SK-N-SH (cell line): Measurements from ENCODE around the gene SLC35F1. TPM values are rescaled to one million over a fixed set of nuclear protein-coding genes. Genes with fewer than 3 reads are reported as not detected.

Experiments used
- CTCF ChIA-PET: fragments of 300-600, 350-600 bp; formaldehyde crosslinking; extraction: SDS; loops from one replicate; lab custom pipeline; 2021; lab: Yijun Ruan, JAX
- POLR2A ChIA-PET: fragments of 350-600 bp; sonication (Branson Sonifier 250); formaldehyde crosslinking; extraction: SDS; loops from one replicate; lab custom pipeline; 2020; ENCODE audit warnings: antibody characterized with exemption, inconsistent platforms; lab: Yijun Ruan, JAX
- DNase-seq: peaks from one replicate; pipeline ENCODE4 v3.0.0; 2012
- H2AFZ ChIP-seq: fragments of 200-600 bp; sonication (generic); 2 replicates; pipeline ENCODE4 v1.8.1; 2016; ENCODE audit warnings: antibody characterized with exemption, mild to moderate bottlenecking, low read depth
- H3F3A ChIP-seq: fragments of 200-600 bp; sonication (generic); replicated peaks from 2 replicates; pipeline ENCODE3; 2016; ENCODE audit warnings: antibody characterized with exemption, mild to moderate bottlenecking; ENCODE audit not compliant: insufficient read depth
- H3K27ac ChIP-seq, 2 experiments: fragments of 200-500 bp in 1 of 2; fragments of 200-600 bp in 1 of 2; sonication (Bioruptor generic) in 1 of 2; sonication (generic), shearing (Covaris generic) in 1 of 2; 2 replicates each; pipeline versions ENCODE4 v1.5.1 to v1.6.1; 2014 to 2016; ENCODE audit warnings: low read depth in 2 of 2, inconsistent platforms in 1 of 2, low read length in 1 of 2, mild to moderate bottlenecking in 1 of 2, mixed read lengths in 1 of 2
- H3K27me3 ChIP-seq: fragments of 200-600 bp; sonication (generic), shearing (Covaris generic); 2 replicates; pipeline ENCODE4 v1.6.1; 2016; ENCODE audit warnings: mixed run types; ENCODE audit not compliant: insufficient read depth
- H3K36me3 ChIP-seq, 2 experiments: fragments of 200-500 bp in 1 of 2; fragments of 200-600 bp in 1 of 2; sonication (Bioruptor generic) in 1 of 2; sonication (generic) in 1 of 2; replicated peaks in 1 of 2; 2 replicates each; pipeline versions ENCODE3 to v1.5.1; 2014 to 2016; ENCODE audit warnings: low read length in 1 of 2, mild to moderate bottlenecking in 1 of 2; ENCODE audit not compliant: insufficient read depth in 2 of 2, control insufficient read depth in 1 of 2
- H3K4me1 ChIP-seq, 2 experiments: fragments of 200-500 bp in 1 of 2; fragments of 200-600 bp in 1 of 2; sonication (Bioruptor generic) in 1 of 2; sonication (generic), shearing (Covaris generic) in 1 of 2; 2 replicates each; pipeline versions ENCODE4 v1.5.1 to v1.6.1; 2014 to 2016; ENCODE audit warnings: low read depth in 1 of 2, low read length in 1 of 2, mixed run types in 1 of 2; ENCODE audit not compliant: insufficient read depth in 2 of 2, control insufficient read depth in 1 of 2
- H3K4me2 ChIP-seq: fragments of 200-600 bp; sonication (generic), shearing (Covaris generic); 2 replicates; pipeline ENCODE4 v1.6.1; 2017; ENCODE audit warnings: mixed run types
- H3K4me3 ChIP-seq, 2 experiments: fragments of 200-500 bp in 1 of 2; fragments of 200-600 bp in 1 of 2; sonication (Bioruptor generic) in 1 of 2; sonication (generic), shearing (Covaris generic) in 1 of 2; 2 replicates each; pipeline versions ENCODE4 v1.5.1 to v1.8.1; 2014 to 2016; ENCODE audit warnings: low read depth in 2 of 2, inconsistent platforms in 1 of 2, low read length in 1 of 2, mild to moderate bottlenecking in 1 of 2, mixed read lengths in 1 of 2, moderate library complexity in 1 of 2
- H3K79me2 ChIP-seq: fragments of 200-600 bp; sonication (generic); 2 replicates; pipeline ENCODE4 v1.8.1; 2017; ENCODE audit warnings: mild to moderate bottlenecking; ENCODE audit not compliant: insufficient read depth
- H3K9ac ChIP-seq: fragments of 200-600 bp; sonication (generic); 2 replicates; pipeline ENCODE4 v1.6.1; 2017; ENCODE audit warnings: mixed run types
- H3K9me2 ChIP-seq: fragments of 200-600 bp; sonication (generic); 2 replicates; pipeline ENCODE4 v1.6.1; 2017; ENCODE audit warnings: mixed run types
- H3K9me3 ChIP-seq: fragments of 200-600 bp; sonication (generic); 2 replicates; pipeline ENCODE4 v1.6.1; 2017; ENCODE audit warnings: mixed run types, mild to moderate bottlenecking, moderate library complexity
- H4K20me1 ChIP-seq: fragments of 200-600 bp; sonication (generic); 2 replicates; pipeline ENCODE4 v1.6.1; 2017; ENCODE audit warnings: mild to moderate bottlenecking, mixed run types; ENCODE audit not compliant: insufficient read depth
- EZH2phosphoT487 ChIP-seq: fragments of 200-600 bp; sonication (generic); IDR thresholded peaks from 2 replicates; pipeline ENCODE4 v1.6.1; 2017; ENCODE audit warnings: low read depth, mixed run types, mild to moderate bottlenecking, antibody characterized with exemption, moderate library complexity, borderline replicate concordance
- FOSL2 ChIP-seq: IDR thresholded peaks from 2 replicates; pipeline ENCODE4 v1.4.0; 2012; ENCODE audit warnings: low read depth, mild to moderate bottlenecking, moderate library complexity, borderline replicate concordance
- FOXJ3 ChIP-seq: sonication (generic); formaldehyde crosslinking; IDR thresholded peaks from 2 replicates; pipeline ENCODE4 v1.5.1; 2020; ENCODE audit warnings: mild to moderate bottlenecking, missing genetic modification reagents
- RAD21 ChIP-seq: IDR thresholded peaks from 2 replicates; pipeline ENCODE4 v1.6.1; 2012; ENCODE audit warnings: mild to moderate bottlenecking, low read length
- RXRA ChIP-seq: IDR thresholded peaks from 2 replicates; pipeline ENCODE4 v1.4.0; 2012; ENCODE audit warnings: low read depth, mild to moderate bottlenecking, borderline replicate concordance
- SIN3A ChIP-seq: IDR thresholded peaks from 2 replicates; pipeline ENCODE4 v1.6.1; 2012; ENCODE audit warnings: low read depth, mild to moderate bottlenecking, low read length, moderate library complexity, borderline replicate concordance
- WGBS: methylation state at CpG from one replicate; pipeline ENCODE4 v1.1.6; 2017; ENCODE audit warnings: low lambda C conversion rate; 5-methylcytosine and 5-hydroxymethylcytosine counted together
- polyA plus RNA-seq, 3 experiments: library from polyadenylated mRNA; depleted of rRNA; stranded (reverse); fragments of >200 nt; gene quantifications; 2 replicates each; pipeline ENCODE4 v1.2.3, GENCODE V29; 2012
- TF ChIP-seq, protein P1 (sequence below): IDR thresholded peaks from 2 replicates; pipeline ENCODE4 v1.4.0; 2012; ENCODE audit warnings: low read depth, borderline replicate concordance
- TF ChIP-seq, protein P2 (sequence below): IDR thresholded peaks from 2 replicates; pipeline ENCODE4 v1.6.1; 2012; ENCODE audit warnings: mild to moderate bottlenecking, low read depth, low read length, moderate library complexity
- TF ChIP-seq, protein P3 (sequence below): IDR thresholded peaks from 2 replicates; pipeline ENCODE4 v1.4.0; 2012; ENCODE audit warnings: low read depth, borderline replicate concordance

The SLC35F1 gene
- polyA plus RNA-seq, 1 of the 3 experiments (the other 2 are of a cell fraction): under 0.01 TPM

DNA sequence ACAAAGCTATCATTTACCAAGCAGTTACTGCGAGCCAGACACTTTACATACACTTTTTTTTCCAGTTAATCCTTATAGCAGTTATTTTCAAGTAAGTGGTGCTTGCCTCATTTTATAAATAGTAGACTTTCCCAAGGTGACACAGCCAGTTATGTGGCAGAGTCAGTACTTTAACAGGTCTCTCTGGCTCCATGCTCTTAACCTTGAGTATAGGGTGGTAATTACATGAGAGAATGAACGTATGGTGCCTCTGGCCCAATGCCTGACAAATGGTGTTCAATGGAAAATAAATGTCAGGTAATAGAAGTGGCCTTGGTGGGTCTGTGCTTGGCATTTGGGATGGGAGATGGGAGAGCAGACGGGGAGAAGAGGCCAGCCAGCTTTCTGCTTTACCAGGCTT is 316.3 kb downstream of the SLC35F1 start:
- Histone ChIP-seq H3K9me2 (no peaks in the 10 kb centered on the region), H3K4me3 (no peak overlapping the region), H3K36me3 (no peaks in the 10 kb centered on the region), H3K4me2 (no peak overlapping the region), H3K9me3 (no peaks in the 10 kb centered on the region), H3K4me1 (no peaks in the 10 kb centered on the region), H2AFZ (no peak overlapping the region), H3F3A (no peaks in the 10 kb centered on the region), H3K27me3 (no peaks in the 10 kb centered on the region), H3K27ac (no peak overlapping the region), H3K79me2 (no peaks in the 10 kb centered on the region), H3K9ac (no peak overlapping the region), H4K20me1 (no peaks in the 10 kb centered on the region)
- no peak for TF ChIP-seq SIN3A
- TF ChIP-seq FOSL2: no peak
- TF ChIP-seq, protein P1, sequence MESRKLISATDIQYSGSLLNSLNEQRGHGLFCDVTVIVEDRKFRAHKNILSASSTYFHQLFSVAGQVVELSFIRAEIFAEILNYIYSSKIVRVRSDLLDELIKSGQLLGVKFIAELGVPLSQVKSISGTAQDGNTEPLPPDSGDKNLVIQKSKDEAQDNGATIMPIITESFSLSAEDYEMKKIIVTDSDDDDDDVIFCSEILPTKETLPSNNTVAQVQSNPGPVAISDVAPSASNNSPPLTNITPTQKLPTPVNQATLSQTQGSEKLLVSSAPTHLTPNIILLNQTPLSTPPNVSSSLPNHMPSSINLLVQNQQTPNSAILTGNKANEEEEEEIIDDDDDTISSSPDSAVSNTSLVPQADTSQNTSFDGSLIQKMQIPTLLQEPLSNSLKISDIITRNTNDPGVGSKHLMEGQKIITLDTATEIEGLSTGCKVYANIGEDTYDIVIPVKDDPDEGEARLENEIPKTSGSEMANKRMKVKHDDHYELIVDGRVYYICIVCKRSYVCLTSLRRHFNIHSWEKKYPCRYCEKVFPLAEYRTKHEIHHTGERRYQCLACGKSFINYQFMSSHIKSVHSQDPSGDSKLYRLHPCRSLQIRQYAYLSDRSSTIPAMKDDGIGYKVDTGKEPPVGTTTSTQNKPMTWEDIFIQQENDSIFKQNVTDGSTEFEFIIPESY: no peak
- no peak for TF ChIP-seq EZH2phosphoT487
- TF ChIP-seq, protein P2, sequence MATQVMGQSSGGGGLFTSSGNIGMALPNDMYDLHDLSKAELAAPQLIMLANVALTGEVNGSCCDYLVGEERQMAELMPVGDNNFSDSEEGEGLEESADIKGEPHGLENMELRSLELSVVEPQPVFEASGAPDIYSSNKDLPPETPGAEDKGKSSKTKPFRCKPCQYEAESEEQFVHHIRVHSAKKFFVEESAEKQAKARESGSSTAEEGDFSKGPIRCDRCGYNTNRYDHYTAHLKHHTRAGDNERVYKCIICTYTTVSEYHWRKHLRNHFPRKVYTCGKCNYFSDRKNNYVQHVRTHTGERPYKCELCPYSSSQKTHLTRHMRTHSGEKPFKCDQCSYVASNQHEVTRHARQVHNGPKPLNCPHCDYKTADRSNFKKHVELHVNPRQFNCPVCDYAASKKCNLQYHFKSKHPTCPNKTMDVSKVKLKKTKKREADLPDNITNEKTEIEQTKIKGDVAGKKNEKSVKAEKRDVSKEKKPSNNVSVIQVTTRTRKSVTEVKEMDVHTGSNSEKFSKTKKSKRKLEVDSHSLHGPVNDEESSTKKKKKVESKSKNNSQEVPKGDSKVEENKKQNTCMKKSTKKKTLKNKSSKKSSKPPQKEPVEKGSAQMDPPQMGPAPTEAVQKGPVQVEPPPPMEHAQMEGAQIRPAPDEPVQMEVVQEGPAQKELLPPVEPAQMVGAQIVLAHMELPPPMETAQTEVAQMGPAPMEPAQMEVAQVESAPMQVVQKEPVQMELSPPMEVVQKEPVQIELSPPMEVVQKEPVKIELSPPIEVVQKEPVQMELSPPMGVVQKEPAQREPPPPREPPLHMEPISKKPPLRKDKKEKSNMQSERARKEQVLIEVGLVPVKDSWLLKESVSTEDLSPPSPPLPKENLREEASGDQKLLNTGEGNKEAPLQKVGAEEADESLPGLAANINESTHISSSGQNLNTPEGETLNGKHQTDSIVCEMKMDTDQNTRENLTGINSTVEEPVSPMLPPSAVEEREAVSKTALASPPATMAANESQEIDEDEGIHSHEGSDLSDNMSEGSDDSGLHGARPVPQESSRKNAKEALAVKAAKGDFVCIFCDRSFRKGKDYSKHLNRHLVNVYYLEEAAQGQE: no peak
- no peak for TF ChIP-seq RXRA
- TF ChIP-seq, protein P3, sequence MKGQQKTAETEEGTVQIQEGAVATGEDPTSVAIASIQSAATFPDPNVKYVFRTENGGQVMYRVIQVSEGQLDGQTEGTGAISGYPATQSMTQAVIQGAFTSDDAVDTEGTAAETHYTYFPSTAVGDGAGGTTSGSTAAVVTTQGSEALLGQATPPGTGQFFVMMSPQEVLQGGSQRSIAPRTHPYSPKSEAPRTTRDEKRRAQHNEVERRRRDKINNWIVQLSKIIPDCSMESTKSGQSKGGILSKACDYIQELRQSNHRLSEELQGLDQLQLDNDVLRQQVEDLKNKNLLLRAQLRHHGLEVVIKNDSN: no peak
- ChIA-PET CTCF (no interaction called here), POLR2A (no interaction called here)
- WGBS: 10% methylated on average over 3 of the region's 3 CpGs
- DNase-seq: no peak

DNA sequence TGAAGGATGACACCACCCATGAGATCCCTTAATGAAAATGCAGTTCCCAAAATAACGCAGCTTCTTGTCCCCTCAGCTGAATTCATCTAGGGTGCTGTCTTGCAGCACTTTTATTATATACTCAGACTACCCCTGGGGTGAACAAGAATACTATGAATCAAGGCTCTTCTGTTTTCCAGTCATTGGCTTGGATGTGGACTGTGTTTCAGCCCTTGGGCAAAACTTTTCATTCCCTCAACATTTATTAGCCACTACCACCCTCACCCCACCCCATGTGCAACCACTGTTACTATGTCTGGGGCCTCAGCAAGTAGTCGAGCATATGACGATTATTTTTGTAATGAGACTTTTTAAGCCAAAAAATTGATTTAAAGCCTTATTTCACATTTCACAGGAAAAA is 321.8 kb downstream of the SLC35F1 start:
- DNase-seq: no peak
- Histone ChIP-seq H3K9ac (no peak overlapping the region), H3K4me1 (no peaks in the 10 kb centered on the region), H3K9me2 (no peaks in the 10 kb centered on the region), H3K27me3 (no peaks in the 10 kb centered on the region), H3K9me3 (no peaks in the 10 kb centered on the region), H3K79me2 (no peaks in the 10 kb centered on the region), H4K20me1 (no peaks in the 10 kb centered on the region), H3K4me2 (no peak overlapping the region), H3K27ac (no peak overlapping the region), H3K4me3 (no peak overlapping the region)
- POLR2A ChIA-PET: no interaction called here
- TF ChIP-seq FOXJ3 (CRISPR knock-in tag) (no peak), RAD21 (no peak)
- TF ChIP-seq, all 33 proteins: peak for 0
- CTCF ChIA-PET: interaction anchor here (1.0 kb wide), 1 partner anchor 15 kb away, joined by 3 read pairs; no protein-coding TSS in a partner anchor
- Histone ChIP-seq H3F3A (no peaks in the 10 kb centered on the region), H3K36me3 (no peaks in the 10 kb centered on the region), H2AFZ (no peak overlapping the region)
- WGBS: 11% methylated on average over 3 of the region's 3 CpGs
